ENCODE measurements around the gene ZHX3. TPM values are rescaled to one million over a fixed set of nuclear protein-coding genes. Genes with fewer than 3 reads are reported as not detected.

The ZHX3 gene
- total and polyA plus RNA-seq, 4 donors = 3.2 to 30.0 (median 8.0) TPM

DNA sequence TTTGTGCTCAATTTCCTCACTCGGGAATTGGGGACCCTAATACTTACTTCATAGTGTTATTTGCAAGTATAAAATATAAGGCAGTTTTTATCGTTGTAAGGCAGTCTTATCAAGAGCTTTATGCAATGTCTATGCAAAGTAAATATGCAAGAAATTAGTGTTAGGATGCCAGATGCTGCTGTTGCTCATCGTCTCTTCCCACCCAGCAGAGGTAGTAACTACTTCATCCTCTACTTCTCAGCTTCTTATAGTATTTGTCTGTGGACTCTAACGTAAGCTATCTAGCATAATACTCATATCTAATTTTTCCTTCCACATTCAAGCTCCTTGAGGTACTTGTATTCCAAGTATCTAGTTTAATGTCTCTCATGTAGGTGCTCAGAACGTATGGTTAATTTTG, 168.6 kb downstream of the ZHX3 start:
- no peak overlapping the region for H3K4me3 ChIP-seq (ENCODE audit: low read depth in 1 of 3, low read length in 3 of 3)
- WGBS = 89% methylated on average over 5 of the region's 5 CpGs
- peaks cover 0 to 3% (median 1%) of the 10 kb centered on the region in 4 donors for H3K4me1 ChIP-seq (ENCODE audit: control insufficient read depth in 4 of 4, insufficient read depth in 4 of 4, low read length in 3 of 4)
- TF ChIP-seq FOXA2 (IDR thresholded peaks at IDR 0.05) (no peak), RAD21 (IDR thresholded peaks at IDR 0.05) (no peak), FOXA1 (IDR thresholded peaks at IDR 0.05) (no peak), SP1 (IDR thresholded peaks at IDR 0.05) (no peak), YY1 (IDR thresholded peaks at IDR 0.05) (no peak), RXRA (IDR thresholded peaks at IDR 0.05) (no peak), JUND (IDR thresholded peaks at IDR 0.05) (no peak), HNF4G (IDR thresholded peaks at IDR 0.05) (no peak), EGR1 (IDR thresholded peaks at IDR 0.05; ENCODE audit: low read depth in 2 of 2) (no peak), TAF1 (conservative IDR thresholded peaks at IDR 0.05) (no peak), NR2F2 (IDR thresholded peaks at IDR 0.05) (no peak), HNF4A (conservative IDR thresholded peaks at IDR 0.05) (no peak), GABPA (IDR thresholded peaks at IDR 0.05 in 1 of 2, conservative IDR thresholded peaks at IDR 0.05 in 1 of 2) (no peak)
- TF ChIP-seq, protein P1, sequence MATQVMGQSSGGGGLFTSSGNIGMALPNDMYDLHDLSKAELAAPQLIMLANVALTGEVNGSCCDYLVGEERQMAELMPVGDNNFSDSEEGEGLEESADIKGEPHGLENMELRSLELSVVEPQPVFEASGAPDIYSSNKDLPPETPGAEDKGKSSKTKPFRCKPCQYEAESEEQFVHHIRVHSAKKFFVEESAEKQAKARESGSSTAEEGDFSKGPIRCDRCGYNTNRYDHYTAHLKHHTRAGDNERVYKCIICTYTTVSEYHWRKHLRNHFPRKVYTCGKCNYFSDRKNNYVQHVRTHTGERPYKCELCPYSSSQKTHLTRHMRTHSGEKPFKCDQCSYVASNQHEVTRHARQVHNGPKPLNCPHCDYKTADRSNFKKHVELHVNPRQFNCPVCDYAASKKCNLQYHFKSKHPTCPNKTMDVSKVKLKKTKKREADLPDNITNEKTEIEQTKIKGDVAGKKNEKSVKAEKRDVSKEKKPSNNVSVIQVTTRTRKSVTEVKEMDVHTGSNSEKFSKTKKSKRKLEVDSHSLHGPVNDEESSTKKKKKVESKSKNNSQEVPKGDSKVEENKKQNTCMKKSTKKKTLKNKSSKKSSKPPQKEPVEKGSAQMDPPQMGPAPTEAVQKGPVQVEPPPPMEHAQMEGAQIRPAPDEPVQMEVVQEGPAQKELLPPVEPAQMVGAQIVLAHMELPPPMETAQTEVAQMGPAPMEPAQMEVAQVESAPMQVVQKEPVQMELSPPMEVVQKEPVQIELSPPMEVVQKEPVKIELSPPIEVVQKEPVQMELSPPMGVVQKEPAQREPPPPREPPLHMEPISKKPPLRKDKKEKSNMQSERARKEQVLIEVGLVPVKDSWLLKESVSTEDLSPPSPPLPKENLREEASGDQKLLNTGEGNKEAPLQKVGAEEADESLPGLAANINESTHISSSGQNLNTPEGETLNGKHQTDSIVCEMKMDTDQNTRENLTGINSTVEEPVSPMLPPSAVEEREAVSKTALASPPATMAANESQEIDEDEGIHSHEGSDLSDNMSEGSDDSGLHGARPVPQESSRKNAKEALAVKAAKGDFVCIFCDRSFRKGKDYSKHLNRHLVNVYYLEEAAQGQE (IDR thresholded peaks at IDR 0.05) = no peak
- TF ChIP-seq, protein P2, sequence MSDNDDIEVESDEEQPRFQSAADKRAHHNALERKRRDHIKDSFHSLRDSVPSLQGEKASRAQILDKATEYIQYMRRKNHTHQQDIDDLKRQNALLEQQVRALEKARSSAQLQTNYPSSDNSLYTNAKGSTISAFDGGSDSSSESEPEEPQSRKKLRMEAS (IDR thresholded peaks at IDR 0.05) = no peak
- TF ChIP-seq, protein P3, sequence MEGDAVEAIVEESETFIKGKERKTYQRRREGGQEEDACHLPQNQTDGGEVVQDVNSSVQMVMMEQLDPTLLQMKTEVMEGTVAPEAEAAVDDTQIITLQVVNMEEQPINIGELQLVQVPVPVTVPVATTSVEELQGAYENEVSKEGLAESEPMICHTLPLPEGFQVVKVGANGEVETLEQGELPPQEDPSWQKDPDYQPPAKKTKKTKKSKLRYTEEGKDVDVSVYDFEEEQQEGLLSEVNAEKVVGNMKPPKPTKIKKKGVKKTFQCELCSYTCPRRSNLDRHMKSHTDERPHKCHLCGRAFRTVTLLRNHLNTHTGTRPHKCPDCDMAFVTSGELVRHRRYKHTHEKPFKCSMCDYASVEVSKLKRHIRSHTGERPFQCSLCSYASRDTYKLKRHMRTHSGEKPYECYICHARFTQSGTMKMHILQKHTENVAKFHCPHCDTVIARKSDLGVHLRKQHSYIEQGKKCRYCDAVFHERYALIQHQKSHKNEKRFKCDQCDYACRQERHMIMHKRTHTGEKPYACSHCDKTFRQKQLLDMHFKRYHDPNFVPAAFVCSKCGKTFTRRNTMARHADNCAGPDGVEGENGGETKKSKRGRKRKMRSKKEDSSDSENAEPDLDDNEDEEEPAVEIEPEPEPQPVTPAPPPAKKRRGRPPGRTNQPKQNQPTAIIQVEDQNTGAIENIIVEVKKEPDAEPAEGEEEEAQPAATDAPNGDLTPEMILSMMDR (IDR thresholded peaks at IDR 0.05; ENCODE audit: low read depth, low read length, missing input control) = no peak
- TF ChIP-seq, protein P4, sequence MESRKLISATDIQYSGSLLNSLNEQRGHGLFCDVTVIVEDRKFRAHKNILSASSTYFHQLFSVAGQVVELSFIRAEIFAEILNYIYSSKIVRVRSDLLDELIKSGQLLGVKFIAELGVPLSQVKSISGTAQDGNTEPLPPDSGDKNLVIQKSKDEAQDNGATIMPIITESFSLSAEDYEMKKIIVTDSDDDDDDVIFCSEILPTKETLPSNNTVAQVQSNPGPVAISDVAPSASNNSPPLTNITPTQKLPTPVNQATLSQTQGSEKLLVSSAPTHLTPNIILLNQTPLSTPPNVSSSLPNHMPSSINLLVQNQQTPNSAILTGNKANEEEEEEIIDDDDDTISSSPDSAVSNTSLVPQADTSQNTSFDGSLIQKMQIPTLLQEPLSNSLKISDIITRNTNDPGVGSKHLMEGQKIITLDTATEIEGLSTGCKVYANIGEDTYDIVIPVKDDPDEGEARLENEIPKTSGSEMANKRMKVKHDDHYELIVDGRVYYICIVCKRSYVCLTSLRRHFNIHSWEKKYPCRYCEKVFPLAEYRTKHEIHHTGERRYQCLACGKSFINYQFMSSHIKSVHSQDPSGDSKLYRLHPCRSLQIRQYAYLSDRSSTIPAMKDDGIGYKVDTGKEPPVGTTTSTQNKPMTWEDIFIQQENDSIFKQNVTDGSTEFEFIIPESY (IDR thresholded peaks at IDR 0.05) = no peak
- TF ChIP-seq, protein P5, sequence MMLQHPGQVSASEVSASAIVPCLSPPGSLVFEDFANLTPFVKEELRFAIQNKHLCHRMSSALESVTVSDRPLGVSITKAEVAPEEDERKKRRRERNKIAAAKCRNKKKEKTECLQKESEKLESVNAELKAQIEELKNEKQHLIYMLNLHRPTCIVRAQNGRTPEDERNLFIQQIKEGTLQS (IDR thresholded peaks at IDR 0.05) = no peak
- H3K36me3 ChIP-seq (ENCODE audit: control insufficient read depth in 4 of 4, insufficient read depth in 3 of 4, low read depth in 1 of 4, low read length in 3 of 4) = no peaks in the 10 kb centered on the region
- no peak overlapping the region for H3K9ac ChIP-seq (ENCODE audit: low read depth in 1 of 2, low read length in 2 of 2)
- H3K9me3 ChIP-seq (ENCODE audit: control insufficient read depth in 4 of 4, low read length in 3 of 4) = no peaks in the 10 kb centered on the region
- no peaks in the 10 kb centered on the region for H3K27me3 ChIP-seq (ENCODE audit: control insufficient read depth in 4 of 4, insufficient read depth in 4 of 4, low read length in 3 of 4)
- no peak for DNase-seq (ENCODE audit: low spot score)
- no peak overlapping the region for H3K27ac ChIP-seq (ENCODE audit: low read depth in 1 of 2, low read length in 2 of 2)

All from liver (tissue), 9 donors.